Testis (tissue), 3 donors: ENCODE measurements around the gene LCN10. TPM values are rescaled to one million over a fixed set of nuclear protein-coding genes. Genes with fewer than 3 reads are reported as not detected.

Source experiments
- DNase-seq: peaks from one replicate; pipeline ENCODE4 v3.0.0-alpha.2; 2019
- H3K27ac ChIP-seq, 2 donors: fragments of 200-600 bp; sonication (generic); one replicate each; pipeline ENCODE4 v1.5.1; 2019
- H3K27me3 ChIP-seq: fragments of 200-600 bp; sonication (generic); one replicate; pipeline ENCODE4 v1.5.1; 2019
- H3K36me3 ChIP-seq: fragments of 200-600 bp; sonication (generic); one replicate; pipeline ENCODE4 v1.5.1; 2017; ENCODE audit warnings: low read depth; ENCODE audit errors: missing control alignments
- H3K4me1 ChIP-seq: fragments of 200-600 bp; sonication (generic); one replicate; pipeline ENCODE4 v1.5.1; 2019
- H3K4me3 ChIP-seq, 2 donors: fragments of 200-600 bp; sonication (generic); one replicate each; pipeline ENCODE4 v1.5.1; 2017 to 2019
- H3K9me3 ChIP-seq: fragments of 200-600 bp; sonication (generic); one replicate; pipeline ENCODE4 v1.5.1; 2017
- CTCF ChIP-seq, 3 experiments: fragments of 450-650 bp in 2 of 3; fragments of 200-600 bp in 1 of 3; sonication (generic) in 1 of 3; IDR thresholded peaks; one replicate each; pipeline ENCODE4 v1.5.1; 2016 to 2019; ENCODE audit warnings: antibody characterized with exemption in 3 of 3, mild to moderate bottlenecking in 2 of 3, moderate library complexity in 1 of 3
- POLR2A ChIP-seq: fragments of 450-650 bp; IDR thresholded peaks from one replicate; pipeline ENCODE4 v1.6.1; 2017; ENCODE audit warnings: antibody characterized with exemption, mild to moderate bottlenecking, moderate library complexity
- WGBS, 2 donors: methylation state at CpG; one replicate each; pipeline ENCODE4 v1.1.5; 2018; 5-methylcytosine and 5-hydroxymethylcytosine counted together
- intact Hi-C: fragments of 100-400 bp; cut with DNase I; formaldehyde crosslinking; loops from one replicate; pipeline ENCODE4 v1.15.1; 2023; ENCODE audit warnings: low total_unique reads
- polyA plus RNA-seq: library from polyadenylated mRNA; stranded (reverse); fragments of 350-450 nt; fragmentation: Illumina TruSeq; extraction: RNeasy Lipid Tissue Mini Kit (QIAGEN cat#74804); gene quantifications from one replicate; pipeline ENCODE4 v1.2.3, GENCODE V29; 2014; ENCODE audit warnings: low read depth, low replicate concordance; ENCODE audit not compliant: insufficient read depth
- total RNA-seq, 2 donors: library from RNA; depleted of rRNA; stranded (reverse); fragments of >200 nt; gene quantifications; one replicate each; pipeline ENCODE4 v1.2.3, GENCODE V29; 2016

LCN10 gene
- total and polyA plus RNA-seq, 3 donors from 2014 or later = 8.3 to 11.7 (median 8.7) TPM

- no peak for DNase-seq
- Histone ChIP-seq H3K9me3 (no peaks in the 10 kb centered on the region), H3K4me1 (peaks cover 2% of the 10 kb centered on the region), H3K4me3 (peak overlapping the region in 1 of 2 donors; percentile 31), H3K36me3 (no peaks in the 10 kb centered on the region), H3K27ac (no peak overlapping the region), H3K27me3 (no peaks in the 10 kb centered on the region)
- 88% methylated on average over 14 of the region's 14 CpGs; no CpG with 5 or more reads in 1 of the 2 donors for WGBS, 2 donors
- TF ChIP-seq CTCF (IDR thresholded peaks at IDR 0.05) = no peak
- no peak for TF ChIP-seq POLR2A
- intact Hi-C loops = no loop called here
Measured at GRCh38 chr9:136763649-136764035, 20.9 kb upstream of the LCN10 start.

GRCh38 chr9:136762915-136763648 is 20.3 kb upstream of the LCN10 start:
- H3K9me3 ChIP-seq = no peaks in the 10 kb centered on the region
- H3K4me3 ChIP-seq = peak overlapping the region in 1 of 2 donors; percentile 31
- WGBS, 2 donors = 6 to 35% methylated on average over 19 to 33 of the region's 37 CpGs
- H3K27me3 ChIP-seq = no peaks in the 10 kb centered on the region
- H3K36me3 ChIP-seq = no peaks in the 10 kb centered on the region
- H3K4me1 ChIP-seq = peaks cover 2% of the 10 kb centered on the region
- no peak overlapping the region for H3K27ac ChIP-seq
- peak; percentile 72 for DNase-seq
- intact Hi-C loops = no loop called here
- no peak for TF ChIP-seq CTCF (IDR thresholded peaks at IDR 0.05)
- TF ChIP-seq POLR2A = no peak

- 62 to 71% methylated on average over 14 to 15 of the region's 17 CpGs for WGBS, 2 donors
- intact Hi-C loops = no loop called here
- no peak for DNase-seq
Measured at GRCh38 chr9:136762221-136762691, 19.5 kb upstream of the LCN10 start.

GRCh38 chr9:136761545-136761981 is 18.8 kb upstream of the LCN10 start:
- intact Hi-C loops = no loop called here
- no peaks in the 10 kb centered on the region for H3K27me3 ChIP-seq
- no peak for DNase-seq
- no peak overlapping the region for H3K4me3 ChIP-seq
- H3K36me3 ChIP-seq = no peaks in the 10 kb centered on the region
- H3K4me1 ChIP-seq = peaks cover 2% of the 10 kb centered on the region
- H3K9me3 ChIP-seq = no peaks in the 10 kb centered on the region
- no peak for TF ChIP-seq CTCF (IDR thresholded peaks at IDR 0.05)
- no peak for TF ChIP-seq POLR2A
- no peak overlapping the region for H3K27ac ChIP-seq
- WGBS, 2 donors = 83 to 90% methylated on average over 6 to 13 of the region's 13 CpGs

More at GRCh38 chr9:136762221-136762691, 19.5 kb upstream of the LCN10 start:
- no peaks in the 10 kb centered on the region for H3K9me3 ChIP-seq
- no peak overlapping the region for H3K27ac ChIP-seq
- peaks cover 2% of the 10 kb centered on the region for H3K4me1 ChIP-seq
- no peaks in the 10 kb centered on the region for H3K27me3 ChIP-seq
- H3K4me3 ChIP-seq = no peak overlapping the region
- TF ChIP-seq CTCF (IDR thresholded peaks at IDR 0.05) (no peak), POLR2A (no peak)
- H3K36me3 ChIP-seq = no peaks in the 10 kb centered on the region
